Motor neuron (in vitro differentiated cells): ENCODE measurements around the gene SLC25A22. TPM values are rescaled to one million over a fixed set of nuclear protein-coding genes. Genes with fewer than 3 reads are reported as not detected.

ENCODE experiments used
- ATAC-seq, 8 experiments: fragments of 200-7000 bp; cut with Tn5 transposase; replicated peaks in 6 of 8; 2 replicates each; pipeline ENCODE4 v1.8.0; 2021; ENCODE audit warnings: mild to moderate bottlenecking in 8 of 8, moderate library complexity in 8 of 8
- H3K27ac ChIP-seq, 2 donors: fragments of 250-450 bp; sonication (Bioruptor Pico); 2 replicates each; pipeline ENCODE4 v1.9.0; 2021; ENCODE audit warnings: antibody characterized with exemption in 2 of 2, mild to moderate bottlenecking in 2 of 2, moderate library complexity in 1 of 2
- H3K4me1 ChIP-seq, 2 donors: fragments of 250-450 bp; sonication (Bioruptor Pico); replicated peaks in 1 of 2; 2 replicates each; pipeline ENCODE4 v1.6.1; 2021; ENCODE audit warnings: antibody characterized with exemption in 2 of 2, mild to moderate bottlenecking in 2 of 2, moderate library complexity in 1 of 2
- H3K4me3 ChIP-seq, 5 donors: fragments of 250-450 bp; sonication (Bioruptor Pico); 2 replicates each; pipeline ENCODE4 v1.9.0; 2021; ENCODE audit warnings: antibody characterized with exemption in 5 of 5, mild to moderate bottlenecking in 5 of 5, moderate library complexity in 4 of 5
- WGBS, 10 experiments: fragments of 450-650 bp; shearing (Covaris generic); methylation state at CpG; one replicate each; pipeline ENCODE4 v1.0.0; 2022; 5-methylcytosine and 5-hydroxymethylcytosine counted together
- in situ Hi-C, 9 experiments: fragments of 400-800 bp; cut with MboI; loops; one replicate each; pipeline ENCODE4 v1.15.0; 2021; ENCODE audit warnings: low sequenced_read_pairs in 9 of 9, low pct_unique_long_range_greater_than_20kb in 2 of 9; ENCODE audit not compliant: unreplicated experiment in 9 of 9
- total RNA-seq, 8 experiments: library from RNA; unstranded; fragments of 300-600 nt; gene quantifications; 2 replicates each; pipeline versions ENCODE4 v1.2.3 to v1.2.4, GENCODE V29; 2022

SLC25A22 gene
- total RNA-seq, 8 experiments from 2014 or later, result 21.4 to 45.6 (median 31.7) TPM

- 14 to 60% (median 40%) methylated on average over 1 to 7 of the region's 31 CpGs; no CpG with 5 or more reads in 3 of the 10 experiments for WGBS, 10 experiments
- peak overlapping the region; percentile 27 to 78 (median 69) for H3K4me3 ChIP-seq
- in situ Hi-C loops, result no loop called here
- ATAC-seq, result peak in 1 of 8 experiments; percentile 0
- H3K4me1 ChIP-seq, result peaks cover 65 to 75% of the 10 kb centered on the region in 2 donors
- H3K27ac ChIP-seq, result no peak overlapping the region
These were observed 33.2 kb upstream of the SLC25A22 start for GRCh38 chr11:831118-831864.

- peak overlapping the region; percentile 17 to 38 (median 27) for H3K4me3 ChIP-seq
- ATAC-seq, result peak; percentile 11 to 61 (median 38)
- in situ Hi-C loops, result no loop called here
- no peak overlapping the region for H3K27ac ChIP-seq
- WGBS, 10 experiments, result 23% methylated on average over 7 of the region's 78 CpGs; no CpG with 5 or more reads in 9 of the 10 experiments
- peaks cover 65 to 75% of the 10 kb centered on the region in 2 donors for H3K4me1 ChIP-seq
These were observed 32.4 kb upstream of the SLC25A22 start for GRCh38 chr11:830295-831117.

- Histone ChIP-seq H3K4me3 (peak overlapping the region; percentile 7 to 38 (median 27)), H3K27ac (no peak overlapping the region), H3K4me1 (peaks cover 65 to 73% of the 10 kb centered on the region in 2 donors)
- ATAC-seq, result peak in 5 of 8 experiments; percentile 0 to 24 (median 4)
- no CpG with 5 or more reads among the region's 39 CpGs for WGBS, 10 experiments
- in situ Hi-C loops, result no loop called here
These were observed 31.8 kb upstream of the SLC25A22 start for GRCh38 chr11:829847-830294.

GRCh38 chr11:829176-829846 is 31.2 kb upstream of the SLC25A22 start:
- H3K4me3 ChIP-seq, result peak overlapping the region in 4 of 5 donors; percentile 22 to 38 (median 28)
- peak in 6 of 8 experiments; percentile 0 to 22 (median 6) for ATAC-seq

GRCh38 chr11:828506-829175 is 30.6 kb upstream of the SLC25A22 start:
- peak overlapping the region; percentile 71 to 76 for H3K27ac ChIP-seq

More at GRCh38 chr11:829176-829846, 31.2 kb upstream of the SLC25A22 start:
- WGBS, 10 experiments, result 0 to 100% (median 38%) methylated on average over 1 to 4 of the region's 40 CpGs; no CpG with 5 or more reads in 6 of the 10 experiments
- in situ Hi-C loops, result no loop called here
- Histone ChIP-seq H3K27ac (peak overlapping the region; percentile 71 to 76), H3K4me1 (peaks cover 65 to 68% of the 10 kb centered on the region in 2 donors)

GRCh38 chr11:827897-828192 is 29.8 kb upstream of the SLC25A22 start, which contains the start of gene CRACR2B:
CRACR2B (plus strand) TSS chr11:827919; CDS start chr11:828608, 689 bp downstream.
- Histone ChIP-seq H3K4me3 (peak within 1 kb of the TSS; percentile 12 to 38 (median 32)), H3K27ac (peak within 1 kb of the TSS; percentile 71 to 76), H3K4me1 (peaks cover 58 to 60% of the 10 kb centered on the region in 2 donors)
- ATAC-seq, result no peak
- no CpG with 5 or more reads among the region's 5 CpGs for WGBS, 10 experiments
- in situ Hi-C loops, result no loop called here

More at GRCh38 chr11:828506-829175, 30.6 kb upstream of the SLC25A22 start:
- WGBS, 10 experiments, result 0% methylated on average over 6 of the region's 21 CpGs; no CpG with 5 or more reads in 9 of the 10 experiments
- in situ Hi-C loops, result no loop called here
- peak in 5 of 8 experiments; percentile 15 to 47 (median 42) for ATAC-seq
- peak overlapping the region in 2 of 5 donors; percentile 1 to 38 for H3K4me3 ChIP-seq
- peaks cover 60 to 61% of the 10 kb centered on the region in 2 donors for H3K4me1 ChIP-seq

- Histone ChIP-seq H3K4me3 (peak overlapping the region; percentile 12 to 38 (median 32)), H3K27ac (peak overlapping the region; percentile 71 to 76), H3K4me1 (peaks cover 57% of the 10 kb centered on the region in 2 donors)
- in situ Hi-C loops, result no loop called here
- ATAC-seq, result peak in 6 of 8 experiments; percentile 0 to 18 (median 9)
- no CpG with 5 or more reads among the region's 66 CpGs for WGBS, 10 experiments
These were observed 29.2 kb upstream of the SLC25A22 start for GRCh38 chr11:827146-827896.

- peak in 2 of 8 experiments; percentile 0 to 4 for ATAC-seq
- WGBS, 10 experiments, result 7 to 11% methylated on average over 3 to 6 of the region's 22 CpGs; no CpG with 5 or more reads in 8 of the 10 experiments
- Histone ChIP-seq H3K4me1 (peaks cover 52% of the 10 kb centered on the region in 2 donors), H3K4me3 (peak overlapping the region; percentile 12 to 38 (median 32)), H3K27ac (peak overlapping the region; percentile 71 to 76)
- in situ Hi-C loops, result no loop called here
These were observed 28.7 kb upstream of the SLC25A22 start for GRCh38 chr11:826836-827145.

GRCh38 chr11:826227-826621 is 28.1 kb upstream of the SLC25A22 start:
- in situ Hi-C loops, result no loop called here
- no peak for ATAC-seq
- 20 to 100% (median 74%) methylated on average over 1 to 6 of the region's 9 CpGs; no CpG with 5 or more reads in 4 of the 10 experiments for WGBS, 10 experiments
- H3K4me1 ChIP-seq, result peaks cover 46% of the 10 kb centered on the region in 2 donors
- no peak overlapping the region for H3K27ac ChIP-seq
- H3K4me3 ChIP-seq, result no peak overlapping the region

- ATAC-seq, result no peak
- in situ Hi-C loops, result no loop called here
- 80 to 100% (median 86%) methylated on average over 1 to 3 of the region's 12 CpGs; no CpG with 5 or more reads in 6 of the 10 experiments for WGBS, 10 experiments
- H3K27ac ChIP-seq, result no peak overlapping the region
- H3K4me3 ChIP-seq, result no peak overlapping the region
- peaks cover 46% of the 10 kb centered on the region in 2 donors for H3K4me1 ChIP-seq
These were observed 27.5 kb upstream of the SLC25A22 start for GRCh38 chr11:825366-826226.

GRCh38 chr11:824942-825341 is 26.9 kb upstream of the SLC25A22 start:
- Histone ChIP-seq H3K27ac (no peak overlapping the region), H3K4me1 (peaks cover 45 to 47% of the 10 kb centered on the region in 2 donors), H3K4me3 (no peak overlapping the region)
- in situ Hi-C loops, result no loop called here
- no peak for ATAC-seq
- 50 to 100% (median 80%) methylated on average over 1 to 3 of the region's 11 CpGs; no CpG with 5 or more reads in 5 of the 10 experiments for WGBS, 10 experiments
